Measurements from ENCODE around the gene OPN1MW3. TPM values are rescaled to one million over a fixed set of nuclear protein-coding genes. Genes with fewer than 3 reads are reported as not detected.
"Not testable (repeated sequence)": the region's sequence is repeated elsewhere in the genome, so short reads cannot be mapped to it uniquely, and the experiment has no call there.

OPN1MW3 gene
- not detected for total RNA-seq

DNA sequence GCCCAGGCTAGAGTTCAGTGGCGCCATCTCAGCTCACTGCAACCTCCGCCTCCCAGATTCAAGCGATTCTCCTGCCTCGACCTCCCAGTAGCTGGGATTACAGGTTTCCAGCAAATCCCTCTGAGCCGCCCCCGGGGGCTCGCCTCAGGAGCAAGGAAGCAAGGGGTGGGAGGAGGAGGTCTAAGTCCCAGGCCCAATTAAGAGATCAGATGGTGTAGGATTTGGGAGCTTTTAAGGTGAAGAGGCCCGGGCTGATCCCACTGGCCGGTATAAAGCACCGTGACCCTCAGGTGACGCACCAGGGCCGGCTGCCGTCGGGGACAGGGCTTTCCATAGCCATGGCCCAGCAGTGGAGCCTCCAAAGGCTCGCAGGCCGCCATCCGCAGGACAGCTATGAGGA lies at the start of gene OPN1MW3:
TSS of gene OPN1MW3 (plus strand) at position 301 of the 400 bp plus-strand sequence. CDS start at position 339, 38 bp downstream.
- H3K27me3 ChIP-seq; ATAC-seq (ENCODE audit: low FRiP score in 2 of 2); H3K36me3 ChIP-seq; H3K9me3 ChIP-seq; H3K4me3 ChIP-seq; DNase-seq; H3K4me1 ChIP-seq; H3K27ac ChIP-seq: not testable (repeated sequence)
- no CpG with 5 or more reads among the region's 17 CpGs for WGBS, 2 donors

DNA sequence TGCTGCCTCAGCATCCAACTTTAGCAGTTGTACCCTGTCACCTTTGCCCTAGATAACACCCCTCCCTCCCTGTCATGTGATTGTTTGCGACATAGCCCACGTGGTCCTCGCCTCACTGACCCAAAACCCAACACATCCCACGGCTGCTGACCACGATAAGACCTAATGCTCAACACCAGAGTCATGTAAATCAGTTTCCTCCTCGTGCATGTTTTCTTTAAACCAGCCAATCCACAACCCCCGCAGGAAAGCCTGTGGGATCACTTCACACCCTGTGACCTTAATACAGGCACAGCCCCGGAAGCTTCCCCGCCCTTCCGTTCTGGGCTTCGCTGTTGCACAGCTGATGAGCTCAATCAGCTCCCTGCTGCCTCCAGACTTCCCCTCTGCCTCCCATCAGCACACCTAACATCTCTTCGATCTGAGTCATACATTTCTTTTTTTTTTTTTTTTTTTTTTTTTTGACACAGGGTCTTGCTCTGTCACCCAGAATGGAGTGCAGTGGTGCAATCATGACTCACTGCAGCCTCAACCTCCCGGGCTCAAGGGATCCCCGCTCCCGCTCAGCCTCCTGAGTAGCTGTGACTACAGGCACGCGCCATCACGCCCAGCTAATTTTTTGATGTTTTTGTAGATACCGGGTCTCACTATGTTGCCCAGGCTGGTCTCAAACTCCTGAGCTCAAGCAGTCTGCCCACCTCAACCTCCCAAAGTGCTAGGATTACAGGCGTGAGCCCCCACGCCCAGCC lies 47.5 kb upstream of the OPN1MW3 start:
- H3K9me3 ChIP-seq, H3K27ac ChIP-seq, H3K27me3 ChIP-seq, DNase-seq, H3K4me3 ChIP-seq, H3K36me3 ChIP-seq, H3K4me1 ChIP-seq: not testable (repeated sequence)
- no CpG with 5 or more reads among the region's 21 CpGs for WGBS, 2 donors
- peak; percentile 81 to 84 for ATAC-seq (ENCODE audit: low FRiP score in 2 of 2)

- H3K4me3 ChIP-seq; H3K36me3 ChIP-seq; ATAC-seq (ENCODE audit: low FRiP score in 2 of 2); H3K9me3 ChIP-seq; H3K27ac ChIP-seq; H3K27me3 ChIP-seq; H3K4me1 ChIP-seq: not testable (repeated sequence)
- WGBS, 2 donors = 76% methylated on average over 7 of the region's 9 CpGs; no CpG with 5 or more reads in 1 of the 2 donors
- peak in 1 of 2 donors; percentile 14 for DNase-seq
Observed at GRCh38 chrX:154211057-154211456, 46.3 kb upstream of the OPN1MW3 start.

DNA sequence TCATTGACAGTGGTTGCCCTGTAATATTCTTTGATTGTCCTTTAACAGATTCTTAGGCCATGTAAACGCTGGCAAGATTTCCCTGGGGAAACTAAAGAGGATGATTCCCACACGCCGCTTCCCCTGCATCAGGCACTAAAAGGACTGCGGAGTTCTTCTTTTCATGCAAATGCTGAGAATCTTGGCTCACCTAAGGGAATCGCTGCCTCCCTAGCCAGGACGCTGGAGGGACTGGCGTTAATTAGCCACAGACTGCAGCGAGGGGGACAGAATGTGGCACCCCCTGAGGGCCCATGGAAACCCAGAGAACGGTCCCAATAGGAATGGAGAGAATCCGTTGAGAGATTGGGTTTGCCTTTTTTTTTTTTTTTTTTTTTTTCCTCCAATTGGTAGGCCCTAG lies 45.9 kb upstream of the OPN1MW3 start:
- not testable (repeated sequence) for H3K9me3 ChIP-seq; H3K4me1 ChIP-seq; ATAC-seq (ENCODE audit: low FRiP score in 2 of 2); H3K27me3 ChIP-seq; H3K4me3 ChIP-seq; H3K27ac ChIP-seq; H3K36me3 ChIP-seq; DNase-seq
- no CpG with 5 or more reads among the region's 10 CpGs for WGBS, 2 donors

- not testable (repeated sequence) for ATAC-seq (ENCODE audit: low FRiP score in 2 of 2); H3K4me1 ChIP-seq; H3K27me3 ChIP-seq; H3K4me3 ChIP-seq; H3K36me3 ChIP-seq; DNase-seq; H3K9me3 ChIP-seq; H3K27ac ChIP-seq
- no CpG with 5 or more reads among the region's 16 CpGs for WGBS, 2 donors
Observed at GRCh38 chrX:154219456-154219855, 37.9 kb upstream of the OPN1MW3 start, which contains the start of gene OPN1MW2. OPN1MW2 (plus strand) TSS chrX:154219756; CDS start chrX:154219816, 60 bp downstream.

- H3K4me3 ChIP-seq; H3K27me3 ChIP-seq; H3K4me1 ChIP-seq; H3K27ac ChIP-seq; ATAC-seq (ENCODE audit: low FRiP score in 2 of 2); DNase-seq; H3K36me3 ChIP-seq; H3K9me3 ChIP-seq: not testable (repeated sequence)
- WGBS, 2 donors = no CpG with 5 or more reads among the region's 6 CpGs
Observed at GRCh38 chrX:154225292-154225691, 32.1 kb upstream of the OPN1MW3 start.

GRCh38 chrX:154226706-154227105 lies 30.7 kb upstream of the OPN1MW3 start:
- not testable (repeated sequence) for H3K27ac ChIP-seq; H3K4me1 ChIP-seq; ATAC-seq (ENCODE audit: low FRiP score in 2 of 2); DNase-seq; H3K4me3 ChIP-seq; H3K9me3 ChIP-seq; H3K36me3 ChIP-seq; H3K27me3 ChIP-seq
- WGBS, 2 donors = no CpG with 5 or more reads among the region's 9 CpGs

DNA sequence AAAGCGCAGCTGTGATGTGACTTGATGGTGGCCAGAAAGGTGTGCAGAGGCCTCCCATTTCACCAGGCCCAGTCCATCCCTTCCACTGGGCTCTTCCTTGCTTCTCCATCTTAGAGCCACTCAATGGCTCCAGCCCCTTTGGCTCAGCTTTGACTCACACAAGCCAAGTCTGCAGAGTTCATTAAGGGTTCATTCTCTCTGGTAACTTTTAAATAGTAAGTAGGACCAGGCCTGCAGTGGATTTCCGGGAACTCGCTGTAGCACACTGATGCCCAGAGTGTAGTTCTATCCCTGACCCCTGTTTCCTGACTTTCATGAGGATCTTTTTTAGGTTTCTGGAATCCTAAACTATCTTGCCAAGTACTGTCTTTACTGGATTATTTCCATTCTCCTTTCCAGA lies 25.9 kb upstream of the OPN1MW3 start:
- not testable (repeated sequence) for ATAC-seq (ENCODE audit: low FRiP score in 2 of 2); H3K36me3 ChIP-seq; DNase-seq; H3K9me3 ChIP-seq; H3K4me3 ChIP-seq; H3K27ac ChIP-seq; H3K4me1 ChIP-seq; H3K27me3 ChIP-seq
- WGBS, 2 donors = no CpG with 5 or more reads among the region's 3 CpGs

DNA sequence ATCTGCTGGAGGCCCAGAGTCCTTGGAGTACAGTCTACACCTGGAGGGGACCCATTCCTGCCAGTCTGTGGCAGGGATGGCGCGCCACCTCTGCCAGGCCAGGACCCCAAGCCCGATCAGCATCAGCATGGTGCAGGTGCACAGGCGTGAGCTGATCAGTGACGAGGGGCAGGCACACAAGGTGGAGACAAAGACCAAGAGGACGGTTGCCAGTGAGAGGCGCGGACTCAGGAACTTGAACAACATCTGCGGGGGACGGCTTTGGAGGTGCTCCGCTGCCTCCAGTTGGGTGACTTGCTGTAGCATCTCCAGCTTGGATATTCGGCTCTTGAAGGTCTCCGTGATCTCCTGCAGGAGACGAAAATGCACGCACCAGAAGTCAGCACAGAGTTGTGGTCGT lies 23.8 kb upstream of the OPN1MW3 start:
- H3K9me3 ChIP-seq; H3K27ac ChIP-seq; H3K4me1 ChIP-seq; DNase-seq; H3K27me3 ChIP-seq; H3K36me3 ChIP-seq; H3K4me3 ChIP-seq; ATAC-seq (ENCODE audit: low FRiP score in 2 of 2): not testable (repeated sequence)
- no CpG with 5 or more reads among the region's 16 CpGs for WGBS, 2 donors

DNA sequence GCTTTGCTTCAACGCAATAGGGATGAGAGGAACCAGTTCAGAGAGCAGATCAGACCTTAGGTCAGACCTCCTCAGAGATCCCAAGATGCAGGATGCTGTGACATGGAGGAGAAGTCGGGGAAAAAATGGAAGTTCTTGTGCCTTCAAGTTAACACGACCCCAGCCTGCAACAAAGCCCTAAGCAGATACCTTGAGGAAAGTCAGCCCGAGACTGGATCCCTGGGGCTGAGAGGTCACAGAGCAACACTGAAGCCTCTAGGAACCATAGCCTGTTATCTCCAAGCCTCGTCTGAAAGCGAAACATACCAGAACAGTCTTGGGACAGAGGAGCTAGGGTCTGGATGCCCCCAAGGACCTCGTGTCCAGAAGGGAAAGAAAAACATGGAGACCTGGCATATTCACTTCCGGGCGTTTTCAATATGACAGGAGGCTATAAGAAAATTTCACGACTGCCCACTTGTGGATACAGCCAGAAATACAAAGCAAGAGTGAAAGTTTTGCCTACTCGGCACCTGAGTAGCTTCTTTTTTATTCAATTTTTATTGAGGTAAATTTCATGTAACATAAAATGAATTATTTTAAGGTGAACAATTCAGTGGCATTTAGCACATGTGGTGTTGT lies 18.3 kb upstream of the OPN1MW3 start:
- H3K4me3 ChIP-seq; H3K27ac ChIP-seq; H3K4me1 ChIP-seq; H3K36me3 ChIP-seq; DNase-seq; H3K27me3 ChIP-seq; ATAC-seq (ENCODE audit: low FRiP score in 2 of 2); H3K9me3 ChIP-seq: not testable (repeated sequence)
- 80% methylated on average over 1 of the region's 11 CpGs for WGBS, 2 donors

DNA sequence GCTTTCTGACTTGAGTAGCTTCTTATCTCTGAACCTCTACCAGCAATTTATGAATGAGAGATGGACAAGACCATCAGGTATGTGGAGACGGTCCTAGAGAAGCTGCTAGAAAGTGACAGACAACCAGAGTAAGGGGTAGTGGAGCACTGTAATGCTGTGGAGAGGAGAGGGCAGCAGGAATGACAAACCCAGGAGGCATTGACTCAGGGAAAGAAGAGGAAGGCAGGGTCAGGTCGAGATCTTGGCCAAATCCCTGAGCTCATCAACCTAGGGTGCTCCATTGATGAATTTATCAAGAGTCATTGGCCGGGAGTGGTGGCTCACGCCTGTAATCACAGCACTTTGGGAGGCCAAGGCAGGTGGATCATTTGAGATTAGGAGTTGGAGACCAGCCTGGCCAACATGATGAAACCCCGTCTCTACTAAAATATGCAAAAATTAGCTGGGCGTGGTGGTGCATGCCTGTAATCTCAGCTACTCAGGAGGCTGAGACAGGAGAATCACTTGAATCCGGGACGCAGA lies 17.3 kb upstream of the OPN1MW3 start:
- not testable (repeated sequence) for H3K4me1 ChIP-seq; ATAC-seq (ENCODE audit: low FRiP score in 2 of 2); H3K27me3 ChIP-seq; H3K27ac ChIP-seq; H3K4me3 ChIP-seq; H3K36me3 ChIP-seq; H3K9me3 ChIP-seq; DNase-seq
- WGBS, 2 donors = 86 to 88% methylated on average over 6 to 8 of the region's 8 CpGs

DNA sequence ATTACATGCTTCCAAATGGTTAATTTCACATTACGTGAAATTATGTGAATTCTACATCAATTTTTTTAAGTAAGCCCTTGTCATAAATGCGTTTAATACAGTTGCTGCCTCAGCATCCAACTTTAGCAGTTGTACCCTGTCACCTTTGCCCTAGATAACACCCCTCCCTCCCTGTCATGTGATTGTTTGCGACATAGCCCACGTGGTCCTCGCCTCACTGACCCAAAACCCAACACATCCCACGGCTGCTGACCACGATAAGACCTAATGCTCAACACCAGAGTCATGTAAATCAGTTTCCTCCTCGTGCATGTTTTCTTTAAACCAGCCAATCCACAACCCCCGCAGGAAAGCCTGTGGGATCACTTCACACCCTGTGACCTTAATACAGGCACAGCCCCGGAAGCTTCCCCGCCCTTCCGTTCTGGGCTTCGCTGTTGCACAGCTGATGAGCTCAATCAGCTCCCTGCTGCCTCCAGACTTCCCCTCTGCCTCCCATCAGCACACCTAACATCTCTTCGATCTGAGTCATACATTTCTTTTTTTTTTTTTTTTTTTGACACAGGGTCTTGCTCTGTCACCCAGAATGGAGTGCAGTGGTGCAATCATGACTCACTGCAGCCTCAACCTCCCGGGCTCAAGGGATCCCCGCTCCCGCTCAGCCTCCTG lies 9.9 kb upstream of the OPN1MW3 start:
- not testable (repeated sequence) for DNase-seq, H3K36me3 ChIP-seq, H3K4me1 ChIP-seq, H3K9me3 ChIP-seq, H3K4me3 ChIP-seq, H3K27me3 ChIP-seq, H3K27ac ChIP-seq
- peak; percentile 87 to 94 for ATAC-seq (ENCODE audit: low FRiP score in 2 of 2)
- WGBS, 2 donors = 33% methylated on average over 2 of the region's 17 CpGs; no CpG with 5 or more reads in 1 of the 2 donors

DNA sequence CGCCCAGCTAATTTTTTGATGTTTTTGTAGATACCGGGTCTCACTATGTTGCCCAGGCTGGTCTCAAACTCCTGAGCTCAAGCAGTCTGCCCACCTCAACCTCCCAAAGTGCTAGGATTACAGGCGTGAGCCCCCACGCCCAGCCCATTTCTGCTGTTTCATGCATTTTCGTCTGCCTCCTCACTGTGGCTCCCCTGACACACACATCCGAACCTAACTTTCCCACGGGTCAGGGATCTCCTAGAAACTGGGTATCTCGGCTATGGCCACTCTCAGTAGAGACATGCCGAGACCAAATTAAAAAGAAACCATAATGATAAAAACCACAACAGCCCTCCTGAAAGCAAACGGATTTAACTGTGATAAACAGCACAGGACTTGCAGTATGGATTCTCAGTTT lies 9.3 kb upstream of the OPN1MW3 start:
- no CpG with 5 or more reads among the region's 10 CpGs for WGBS, 2 donors

More for the DNA sequence above, 9.3 kb upstream of the OPN1MW3 start:
- H3K9me3 ChIP-seq; H3K4me1 ChIP-seq; ATAC-seq (ENCODE audit: low FRiP score in 2 of 2); H3K36me3 ChIP-seq; H3K4me3 ChIP-seq; DNase-seq; H3K27ac ChIP-seq; H3K27me3 ChIP-seq: not testable (repeated sequence)

Data from upper lobe of left lung (tissue), 6 donors.